Fibroblast of skin of scalp (primary cell): ENCODE results near the gene PCSK2.
A peak's percentile ranks its signal among the peaks of the same experiment; 100 is the strongest.

Experiments
- DNase-seq: peaks from one replicate; pipeline ENCODE4 v3.0.0-alpha.2; 2013

Gene PCSK2

DNA sequence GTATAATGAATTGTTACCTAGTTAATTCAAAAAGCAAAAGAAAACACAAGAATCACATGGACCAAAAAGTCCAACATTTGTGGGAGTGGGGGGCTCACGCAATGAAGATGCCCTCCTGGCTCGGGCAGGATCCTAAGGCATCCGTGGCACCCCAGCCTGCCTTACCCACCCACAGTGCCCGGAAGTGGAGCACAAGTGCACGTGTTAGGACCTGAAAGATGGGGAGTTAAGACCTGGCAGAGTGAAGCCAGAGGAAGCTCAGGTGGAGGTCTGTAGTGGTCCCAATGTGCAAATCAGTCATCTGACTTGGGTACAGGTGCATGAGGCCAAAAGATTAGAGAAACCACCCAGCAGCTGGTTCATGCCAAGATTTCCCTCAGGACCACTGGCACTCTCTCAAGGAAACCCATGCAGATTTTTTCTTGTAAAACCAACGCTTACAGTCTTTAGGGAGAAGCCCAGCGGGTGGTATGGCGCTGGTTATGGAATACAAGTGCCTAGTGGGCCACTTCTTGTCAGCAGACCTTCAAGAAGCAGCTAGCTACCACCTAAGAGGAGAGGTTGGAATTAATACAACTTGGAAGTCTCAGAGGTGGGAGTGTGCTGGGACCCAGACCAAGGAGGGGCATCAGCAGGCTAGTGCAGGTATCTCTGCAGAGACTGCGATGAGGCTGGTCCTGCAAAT is 262.2 kb downstream of the PCSK2 start:
- DNase-seq: no peak

DNA sequence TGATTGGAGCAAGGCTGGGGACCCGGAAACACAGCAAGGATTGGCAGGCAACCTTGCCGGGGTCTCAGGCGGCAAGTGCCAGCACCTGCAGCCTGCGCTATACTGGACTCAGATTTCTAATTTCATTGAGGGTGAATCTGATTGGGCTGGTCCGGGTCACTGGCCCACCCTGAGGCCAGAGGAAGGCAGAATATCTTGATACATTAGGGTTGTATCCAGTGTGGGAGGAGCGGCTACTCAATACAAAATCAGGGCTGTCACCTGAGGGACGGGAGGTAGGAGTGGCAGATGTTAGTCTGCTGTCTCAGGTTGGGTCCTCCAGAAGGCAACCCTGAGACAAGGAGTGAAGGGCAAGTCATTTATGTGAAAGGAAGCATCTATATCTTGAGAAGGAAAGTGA is 263.7 kb downstream of the PCSK2 start:
- DNase-seq: no peak

GRCh38 chr20:17491041-17491440 is 264.2 kb downstream of the PCSK2 start:
- DNase-seq: no peak

DNA sequence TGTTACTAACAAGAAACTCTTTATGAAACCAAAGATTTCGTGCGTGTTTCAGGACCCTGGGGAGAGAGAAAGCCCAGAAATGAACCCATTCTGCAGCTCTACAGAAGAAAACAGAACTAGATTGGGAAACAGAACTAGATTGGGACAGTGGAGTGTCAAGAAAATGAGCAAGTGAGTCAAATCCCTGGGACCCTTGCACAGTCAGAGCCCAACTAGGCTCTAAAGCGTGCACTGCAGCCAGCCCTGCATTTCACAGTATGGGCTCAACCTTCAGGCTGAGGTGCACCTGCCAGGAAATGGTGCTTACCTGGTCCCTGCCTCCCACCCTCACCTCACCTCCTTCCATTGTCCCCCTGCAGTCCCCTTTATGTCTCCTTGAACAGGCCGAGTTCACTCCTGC is 264.6 kb downstream of the PCSK2 start:
- DNase-seq: no peak

DNA sequence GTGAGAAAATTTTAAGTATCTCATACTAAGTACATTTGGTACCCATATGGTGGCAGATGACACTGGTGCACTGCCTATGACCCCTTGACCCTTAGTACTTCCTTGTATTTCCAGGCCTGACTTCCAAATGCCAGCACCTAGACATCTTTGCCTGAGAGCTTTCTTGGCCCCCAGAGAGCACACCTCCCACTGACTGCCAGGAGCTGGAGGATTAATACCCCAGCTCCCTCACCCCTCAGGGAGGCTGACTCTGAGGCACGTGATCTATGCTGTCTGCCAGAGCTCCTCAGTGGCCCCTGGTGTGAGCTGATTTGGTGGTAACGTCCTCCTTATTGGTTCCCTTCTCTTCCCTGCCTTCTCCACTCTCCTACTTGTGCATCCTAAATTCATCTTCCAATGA is 266.3 kb downstream of the PCSK2 start:
- no peak for DNase-seq

DNA sequence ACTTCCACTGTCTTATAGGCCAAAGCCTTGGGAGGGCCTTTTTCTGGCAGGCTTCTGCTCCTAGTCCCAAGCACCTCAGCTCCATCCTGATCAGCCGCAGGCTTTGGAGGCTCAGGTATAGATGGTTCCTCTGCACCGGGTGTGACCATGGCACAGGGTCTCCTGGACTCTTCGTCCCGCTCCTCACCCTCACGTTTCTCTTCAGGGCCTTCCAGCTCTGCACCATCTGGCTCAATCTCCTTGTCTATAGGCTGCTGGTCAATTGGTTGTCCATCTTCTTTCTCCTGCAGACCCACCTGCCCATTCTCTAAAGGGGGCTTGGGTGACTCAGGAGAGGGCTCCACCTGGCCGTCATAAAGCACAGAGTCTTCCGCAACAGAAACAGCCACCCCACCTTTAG is 267.4 kb downstream of the PCSK2 start:
- no peak for DNase-seq

- DNase-seq: no peak
Measured at GRCh38 chr20:17495826-17496225, 269.0 kb downstream of the PCSK2 start.

- DNase-seq: no peak
Measured at GRCh38 chr20:17497821-17498580, 271.2 kb downstream of the PCSK2 start.

DNA sequence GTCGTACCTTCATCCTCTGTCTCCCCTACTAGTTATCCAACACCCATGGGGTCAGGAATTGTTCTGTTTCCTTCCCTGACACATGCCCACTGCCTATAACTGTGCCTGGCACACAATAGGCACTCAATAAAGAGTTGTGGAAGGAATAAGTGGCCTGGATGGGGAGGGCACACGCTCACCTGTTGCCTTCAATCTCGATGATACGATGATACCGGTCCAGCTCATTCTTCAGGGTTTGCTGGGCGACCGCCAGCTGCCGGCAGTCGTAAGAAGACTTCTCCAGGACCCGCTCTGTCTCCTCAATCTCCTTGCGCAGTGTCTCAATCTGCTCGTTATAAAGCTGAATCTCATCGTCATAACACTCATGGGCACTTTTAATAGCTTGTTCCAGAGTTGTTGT is 271.8 kb downstream of the PCSK2 start:
- no peak for DNase-seq

DNA sequence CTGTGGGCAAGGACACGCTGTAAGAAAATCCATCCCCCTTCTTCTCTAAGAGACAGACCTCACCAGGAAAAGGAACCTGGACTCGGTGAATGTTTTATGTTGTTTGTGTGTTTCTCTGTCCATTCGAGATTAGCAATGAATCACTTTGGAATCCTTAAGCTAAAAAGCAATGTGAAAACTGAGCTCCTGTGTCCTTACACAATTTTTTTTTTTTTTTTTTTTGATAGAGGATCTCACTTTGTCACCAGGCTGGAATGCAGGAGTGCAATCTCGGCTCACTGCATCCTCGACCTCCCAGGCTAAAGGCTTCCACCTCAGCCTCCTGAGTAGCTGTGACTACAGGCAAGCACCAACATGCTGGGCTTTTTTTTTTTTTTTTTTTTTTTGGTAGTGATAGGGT is 272.2 kb downstream of the PCSK2 start:
- no peak for DNase-seq

DNA sequence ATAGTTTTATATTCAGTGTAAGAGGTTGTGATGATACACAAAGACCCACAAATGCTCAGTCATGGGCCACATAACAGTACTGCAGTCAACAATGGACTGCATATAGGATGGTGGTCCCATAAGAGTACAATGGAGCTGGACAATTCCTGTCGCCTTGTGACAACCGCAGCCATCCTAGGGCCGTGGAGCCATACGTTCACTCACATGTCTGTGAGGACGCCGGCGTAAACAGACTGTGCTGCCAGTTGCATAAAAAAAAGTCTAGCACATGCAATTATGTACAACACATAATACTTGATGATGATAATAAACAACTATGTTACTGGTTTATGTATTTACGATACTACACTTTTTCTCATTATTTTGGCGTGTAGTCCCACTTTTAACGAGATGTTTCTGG is 273.4 kb downstream of the PCSK2 start:
- no peak for DNase-seq

- DNase-seq: no peak
Measured at GRCh38 chr20:17500826-17501225, 274.0 kb downstream of the PCSK2 start.

DNA sequence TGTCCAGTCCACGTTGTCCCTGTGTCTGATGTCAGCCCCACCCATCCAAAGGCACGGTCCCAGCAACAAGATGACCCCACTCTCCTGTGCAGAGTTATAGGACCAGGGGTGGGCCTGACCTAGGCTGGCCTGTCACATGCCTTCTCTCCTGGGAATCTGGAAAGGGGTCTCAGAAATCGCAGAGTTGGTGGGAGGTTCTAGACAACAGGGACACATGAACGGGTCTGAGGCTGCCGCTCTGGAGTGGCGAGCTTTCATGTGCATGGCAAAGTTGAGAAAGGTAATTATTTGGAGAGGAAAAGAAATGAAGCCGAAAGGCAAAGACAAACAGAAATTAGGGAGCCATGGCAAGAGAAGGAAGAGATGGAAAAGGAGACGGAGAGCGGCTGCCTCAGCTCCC is 274.9 kb downstream of the PCSK2 start:
- no peak for DNase-seq

DNA sequence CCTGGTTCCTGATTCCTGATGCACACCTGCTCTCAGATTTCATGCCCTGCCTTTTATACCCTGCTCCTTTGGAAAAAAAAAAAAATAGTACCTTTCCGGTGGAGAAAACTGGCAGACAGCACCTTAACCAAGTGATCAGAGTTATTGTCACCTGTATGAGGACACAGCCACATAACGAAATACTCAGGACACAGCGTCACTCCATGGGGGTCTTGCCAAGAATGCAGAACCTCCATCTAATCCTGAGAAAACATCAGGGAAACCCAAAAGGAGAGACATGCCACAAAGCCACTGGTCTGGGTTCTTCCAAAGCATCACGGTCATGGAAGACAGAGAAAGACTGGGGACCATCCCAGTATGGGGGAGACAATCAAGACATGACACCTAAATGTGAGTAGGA is 275.3 kb downstream of the PCSK2 start:
- no peak for DNase-seq

GRCh38 chr20:17503301-17504065 is 276.6 kb downstream of the PCSK2 start:
- DNase-seq: no peak

- DNase-seq: no peak
Measured at GRCh38 chr20:17504066-17504897, 277.4 kb downstream of the PCSK2 start.

GRCh38 chr20:17504898-17505635 is 278.2 kb downstream of the PCSK2 start:
- peak; percentile 58 for DNase-seq

DNA sequence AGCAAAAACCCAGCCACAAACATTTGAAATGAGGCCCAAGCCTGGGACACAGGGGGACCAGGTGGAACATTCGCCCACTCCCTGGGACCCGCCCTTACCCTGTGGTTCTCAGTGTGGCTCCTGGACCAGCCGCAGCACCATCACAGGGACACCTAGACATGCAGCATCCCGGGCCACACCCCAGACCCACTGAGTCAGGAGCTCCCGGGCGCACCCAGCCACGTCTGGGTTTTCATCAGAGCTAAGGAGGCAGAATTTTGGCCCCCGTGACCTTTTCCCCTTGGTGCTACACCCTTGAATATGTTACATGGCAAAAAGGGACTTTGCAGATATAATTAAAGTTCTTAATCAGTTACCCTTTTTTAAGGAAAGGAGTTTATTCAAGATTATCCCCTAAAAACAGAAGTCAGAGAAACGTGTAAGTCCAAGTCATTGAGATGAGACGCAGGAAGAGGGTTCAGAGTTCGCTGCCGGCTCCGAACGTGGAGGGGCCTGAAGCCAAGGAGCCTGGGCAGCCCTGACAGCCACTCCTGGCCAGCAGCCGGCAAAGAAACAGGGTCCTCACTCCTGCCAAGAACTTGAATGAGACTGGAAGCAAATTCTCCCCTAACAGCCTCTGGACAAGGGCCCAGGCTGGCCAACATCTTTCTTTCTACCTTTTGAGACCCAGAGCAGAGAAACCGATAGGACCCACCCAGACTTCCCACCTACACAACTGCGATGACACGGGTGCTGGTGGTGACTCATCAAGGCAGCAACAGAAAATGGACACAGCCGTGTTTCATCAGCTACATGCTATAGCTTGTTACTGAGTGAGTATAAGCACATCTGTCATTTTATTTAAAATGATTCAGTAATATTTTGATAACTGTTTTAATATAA is 279.0 kb downstream of the PCSK2 start:
- DNase-seq: peak; percentile 34

- DNase-seq: no peak
Measured at GRCh38 chr20:17507032-17507431, 280.2 kb downstream of the PCSK2 start.

GRCh38 chr20:17507531-17507930 is 280.7 kb downstream of the PCSK2 start:
- DNase-seq: no peak

DNA sequence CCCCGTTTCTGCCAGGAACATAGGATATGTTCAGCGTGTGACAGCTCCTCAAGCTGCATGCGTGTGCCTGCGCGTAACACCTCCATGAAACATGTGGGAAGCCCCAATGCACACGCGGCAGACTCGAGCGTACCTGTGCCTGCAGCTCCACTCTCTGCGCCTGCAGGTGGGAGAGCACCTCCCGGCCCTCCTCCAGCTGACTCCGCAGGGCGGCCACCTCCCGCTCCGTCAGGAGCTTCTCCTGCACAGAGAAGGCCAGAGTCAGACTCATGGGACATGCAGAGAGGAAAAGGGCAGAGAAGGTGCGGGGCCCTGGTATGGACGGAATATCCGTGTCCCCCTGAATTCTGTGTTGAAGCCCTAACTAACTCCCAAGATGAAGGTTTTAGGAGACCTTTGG is 281.9 kb downstream of the PCSK2 start:
- no peak for DNase-seq
